GM12878 (cell line): ENCODE results near the gene TPRA1. TPM values are rescaled to one million over a fixed set of nuclear protein-coding genes. Genes with fewer than 3 reads are reported as not detected.

ENCODE experiments used
- BHLHE40 ChIP-seq, 2 experiments: fragments of 450-650 bp in 1 of 2; IDR thresholded peaks; 2 replicates each; pipeline ENCODE4 v1.6.1; 2011 to 2017; ENCODE audit warnings: low read depth in 2 of 2, borderline replicate concordance in 1 of 2, improper control_type of control experiment in 1 of 2, low read length in 1 of 2, mild to moderate bottlenecking in 1 of 2
- CHD4 ChIP-seq: fragments of 200-600 bp; sonication (generic); IDR thresholded peaks from 2 replicates; pipeline ENCODE4 v1.6.1; 2016; ENCODE audit warnings: mild to moderate bottlenecking
- HDGF ChIP-seq: fragments of 450-650 bp; IDR thresholded peaks from 2 replicates; pipeline ENCODE4 v1.6.1; 2016; ENCODE audit warnings: antibody characterized with exemption
- KDM1A ChIP-seq: fragments of 200-600 bp; sonication (generic); IDR thresholded peaks from 2 replicates; pipeline ENCODE4 v1.6.1; 2016; ENCODE audit warnings: borderline replicate concordance
- NRF1 ChIP-seq: conservative IDR thresholded peaks from 2 replicates; pipeline ENCODE4 v1.6.1; 2011; ENCODE audit warnings: mild to moderate bottlenecking, low read depth, low read length, improper control_type of control experiment
- RUNX3 ChIP-seq: IDR thresholded peaks from 2 replicates; pipeline ENCODE4 v1.6.1; 2012; ENCODE audit warnings: low read length, inconsistent platforms
- SKIL ChIP-seq: fragments of 450-650 bp; IDR thresholded peaks from 2 replicates; pipeline ENCODE4 v1.6.1; 2017; ENCODE audit warnings: mild to moderate bottlenecking, low read depth, inconsistent platforms; ENCODE audit not compliant: poor library complexity, severe bottlenecking
- SMC3 ChIP-seq: IDR thresholded peaks from 2 replicates; pipeline ENCODE4 v1.6.1; 2011; ENCODE audit warnings: low read length, improper control_type of control experiment, borderline replicate concordance
- SP1 ChIP-seq: IDR thresholded peaks from one replicate; pipeline ENCODE4 v1.6.1; 2011; ENCODE audit warnings: low read depth, low read length
- TARDBP ChIP-seq: IDR thresholded peaks from 2 replicates; pipeline ENCODE4 v1.6.1; 2016; ENCODE audit warnings: borderline replicate concordance
- TCF7 ChIP-seq: IDR thresholded peaks from 2 replicates; pipeline ENCODE4 v1.6.1; 2014; ENCODE audit warnings: antibody characterized with exemption, borderline replicate concordance
- ZNF622 ChIP-seq: fragments of 450-650 bp; IDR thresholded peaks from 2 replicates; pipeline ENCODE4 v1.6.1; 2017; ENCODE audit warnings: mild to moderate bottlenecking, inconsistent platforms
- polyA plus RNA-seq, 11 experiments: library from polyadenylated mRNA; depleted of rRNA in 4 of 11; unstranded in 6 of 11; stranded (reverse) in 5 of 11; fragments of >200 nt; fragmentation: Nextera tagmentation in 4 of 11; fragmentation: Illumina TruSeq in 1 of 11; extraction: Ambion mirVana in 4 of 11; extraction: Trizol in 1 of 11; gene quantifications; 1 replicate in 1 of 11; 2 replicates in 10 of 11; pipeline versions ENCODE4 v1.2.1 to v1.2.3, GENCODE V29; 2011 to 2016; ENCODE audit warnings: inconsistent platforms in 2 of 11, missing spikeins in 2 of 11, low read depth in 1 of 11
- total RNA-seq, 4 experiments: library from RNA; depleted of rRNA in 3 of 4; stranded (reverse); fragments of >200 nt in 3 of 4; fragmentation: Illumina TruSeq in 1 of 4; extraction: Trizol in 1 of 4; gene quantifications; 2 replicates each; pipeline versions ENCODE4 v1.2.1 to v1.2.3, GENCODE V29; 2013 to 2021
- TF ChIP-seq, protein P1 (sequence below): fragments of 450-650 bp; IDR thresholded peaks from 2 replicates; pipeline ENCODE4 v1.6.1; 2017; ENCODE audit warnings: mild to moderate bottlenecking, moderate library complexity
- TF ChIP-seq, protein P2 (sequence below): fragments of 450-650 bp; IDR thresholded peaks from 2 replicates; pipeline ENCODE4 v1.6.1; 2016; ENCODE audit warnings: mild to moderate bottlenecking, moderate library complexity, borderline replicate concordance
- TF ChIP-seq, protein P3 (sequence below), 3 experiments: IDR thresholded peaks in 2 of 3; conservative IDR thresholded peaks in 1 of 3; 2 replicates each; pipeline ENCODE4 v1.5.1; 2011; ENCODE audit warnings: low read depth in 3 of 3, low read length in 3 of 3, mild to moderate bottlenecking in 3 of 3, control low read depth in 2 of 3, moderate library complexity in 2 of 3, inconsistent platforms in 1 of 3, mixed read lengths in 1 of 3; ENCODE audit not compliant: control insufficient read depth in 2 of 3, insufficient read depth in 1 of 3; ENCODE audit errors: extremely low read depth in 1 of 3

Gene TPRA1
- total and polyA plus RNA-seq, 10 of the 15 experiments (the other 5 are each of a cell fraction or from before 2014, with no cell fraction given): 1.8 to 39.6 (median 26.6) TPM

DNA sequence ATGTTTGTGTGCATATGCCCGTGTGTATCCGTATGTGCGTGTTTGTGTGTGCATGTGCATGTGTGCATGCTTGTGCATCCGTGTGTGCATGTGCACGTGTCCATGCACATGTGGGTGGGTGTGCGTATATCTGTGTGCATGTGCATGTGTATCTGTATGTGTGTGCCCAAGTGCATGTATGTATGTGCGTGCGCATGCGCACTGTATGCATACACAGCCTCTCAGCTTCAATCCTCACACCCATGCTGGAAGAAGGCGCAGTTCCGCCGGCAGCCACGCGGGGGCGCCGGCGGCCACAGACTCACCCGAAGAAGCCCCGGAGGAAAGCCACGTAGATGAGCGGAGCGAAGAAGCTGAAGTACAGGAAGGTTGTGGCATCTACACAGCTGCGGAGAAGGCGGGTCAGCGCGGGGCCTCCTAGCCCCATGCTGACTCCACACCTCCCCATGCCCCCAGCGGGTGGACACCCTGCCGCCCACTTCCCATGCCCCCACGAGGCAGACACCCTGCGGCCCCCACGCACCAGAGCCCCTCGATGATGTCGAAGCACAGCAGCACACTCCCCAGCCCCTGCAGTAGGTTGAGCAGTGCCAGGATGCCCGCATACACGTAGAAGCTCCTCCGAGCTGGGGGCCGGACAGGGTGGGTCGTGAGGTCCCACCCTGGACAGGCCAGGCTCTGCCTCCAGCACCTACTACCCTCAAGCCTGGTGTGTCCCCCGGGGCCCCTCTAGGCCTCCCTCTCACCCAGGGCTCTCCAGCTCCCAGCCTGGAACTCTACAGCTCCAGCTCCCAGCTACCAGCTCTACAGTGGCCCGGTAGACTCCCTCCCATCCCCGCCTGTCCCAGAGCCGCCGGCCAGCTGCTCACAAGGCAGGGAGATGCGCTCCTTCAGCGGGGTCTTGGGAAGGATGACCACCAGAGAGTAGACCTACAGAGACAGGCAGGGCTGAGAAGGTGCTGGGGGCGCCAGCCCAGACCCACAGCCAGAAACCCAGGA lies 15.4 kb downstream of the TPRA1 start (continued):
- TF ChIP-seq, protein P1, sequence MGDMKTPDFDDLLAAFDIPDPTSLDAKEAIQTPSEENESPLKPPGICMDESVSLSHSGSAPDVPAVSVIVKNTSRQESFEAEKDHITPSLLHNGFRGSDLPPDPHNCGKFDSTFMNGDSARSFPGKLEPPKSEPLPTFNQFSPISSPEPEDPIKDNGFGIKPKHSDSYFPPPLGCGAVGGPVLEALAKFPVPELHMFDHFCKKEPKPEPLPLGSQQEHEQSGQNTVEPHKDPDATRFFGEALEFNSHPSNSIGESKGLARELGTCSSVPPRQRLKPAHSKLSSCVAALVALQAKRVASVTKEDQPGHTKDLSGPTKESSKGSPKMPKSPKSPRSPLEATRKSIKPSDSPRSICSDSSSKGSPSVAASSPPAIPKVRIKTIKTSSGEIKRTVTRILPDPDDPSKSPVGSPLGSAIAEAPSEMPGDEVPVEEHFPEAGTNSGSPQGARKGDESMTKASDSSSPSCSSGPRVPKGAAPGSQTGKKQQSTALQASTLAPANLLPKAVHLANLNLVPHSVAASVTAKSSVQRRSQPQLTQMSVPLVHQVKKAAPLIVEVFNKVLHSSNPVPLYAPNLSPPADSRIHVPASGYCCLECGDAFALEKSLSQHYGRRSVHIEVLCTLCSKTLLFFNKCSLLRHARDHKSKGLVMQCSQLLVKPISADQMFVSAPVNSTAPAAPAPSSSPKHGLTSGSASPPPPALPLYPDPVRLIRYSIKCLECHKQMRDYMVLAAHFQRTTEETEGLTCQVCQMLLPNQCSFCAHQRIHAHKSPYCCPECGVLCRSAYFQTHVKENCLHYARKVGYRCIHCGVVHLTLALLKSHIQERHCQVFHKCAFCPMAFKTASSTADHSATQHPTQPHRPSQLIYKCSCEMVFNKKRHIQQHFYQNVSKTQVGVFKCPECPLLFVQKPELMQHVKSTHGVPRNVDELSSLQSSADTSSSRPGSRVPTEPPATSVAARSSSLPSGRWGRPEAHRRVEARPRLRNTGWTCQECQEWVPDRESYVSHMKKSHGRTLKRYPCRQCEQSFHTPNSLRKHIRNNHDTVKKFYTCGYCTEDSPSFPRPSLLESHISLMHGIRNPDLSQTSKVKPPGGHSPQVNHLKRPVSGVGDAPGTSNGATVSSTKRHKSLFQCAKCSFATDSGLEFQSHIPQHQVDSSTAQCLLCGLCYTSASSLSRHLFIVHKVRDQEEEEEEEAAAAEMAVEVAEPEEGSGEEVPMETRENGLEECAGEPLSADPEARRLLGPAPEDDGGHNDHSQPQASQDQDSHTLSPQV: no peak
- no peak for TF ChIP-seq CHD4
- no peak for TF ChIP-seq KDM1A
- TF ChIP-seq SMC3: peak; percentile 81
- TF ChIP-seq, protein P2, sequence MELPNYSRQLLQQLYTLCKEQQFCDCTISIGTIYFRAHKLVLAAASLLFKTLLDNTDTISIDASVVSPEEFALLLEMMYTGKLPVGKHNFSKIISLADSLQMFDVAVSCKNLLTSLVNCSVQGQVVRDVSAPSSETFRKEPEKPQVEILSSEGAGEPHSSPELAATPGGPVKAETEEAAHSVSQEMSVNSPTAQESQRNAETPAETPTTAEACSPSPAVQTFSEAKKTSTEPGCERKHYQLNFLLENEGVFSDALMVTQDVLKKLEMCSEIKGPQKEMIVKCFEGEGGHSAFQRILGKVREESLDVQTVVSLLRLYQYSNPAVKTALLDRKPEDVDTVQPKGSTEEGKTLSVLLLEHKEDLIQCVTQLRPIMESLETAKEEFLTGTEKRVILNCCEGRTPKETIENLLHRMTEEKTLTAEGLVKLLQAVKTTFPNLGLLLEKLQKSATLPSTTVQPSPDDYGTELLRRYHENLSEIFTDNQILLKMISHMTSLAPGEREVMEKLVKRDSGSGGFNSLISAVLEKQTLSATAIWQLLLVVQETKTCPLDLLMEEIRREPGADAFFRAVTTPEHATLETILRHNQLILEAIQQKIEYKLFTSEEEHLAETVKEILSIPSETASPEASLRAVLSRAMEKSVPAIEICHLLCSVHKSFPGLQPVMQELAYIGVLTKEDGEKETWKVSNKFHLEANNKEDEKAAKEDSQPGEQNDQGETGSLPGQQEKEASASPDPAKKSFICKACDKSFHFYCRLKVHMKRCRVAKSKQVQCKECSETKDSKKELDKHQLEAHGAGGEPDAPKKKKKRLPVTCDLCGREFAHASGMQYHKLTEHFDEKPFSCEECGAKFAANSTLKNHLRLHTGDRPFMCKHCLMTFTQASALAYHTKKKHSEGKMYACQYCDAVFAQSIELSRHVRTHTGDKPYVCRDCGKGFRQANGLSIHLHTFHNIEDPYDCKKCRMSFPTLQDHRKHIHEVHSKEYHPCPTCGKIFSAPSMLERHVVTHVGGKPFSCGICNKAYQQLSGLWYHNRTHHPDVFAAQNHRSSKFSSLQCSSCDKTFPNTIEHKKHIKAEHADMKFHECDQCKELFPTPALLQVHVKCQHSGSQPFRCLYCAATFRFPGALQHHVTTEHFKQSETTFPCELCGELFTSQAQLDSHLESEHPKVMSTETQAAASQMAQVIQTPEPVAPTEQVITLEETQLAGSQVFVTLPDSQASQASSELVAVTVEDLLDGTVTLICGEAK: no peak
- TF ChIP-seq TCF7: no peak
- TF ChIP-seq SP1: no peak
- peak; percentile 47 for TF ChIP-seq RUNX3
- peak; percentile 99 for TF ChIP-seq HDGF
- no peak for TF ChIP-seq TARDBP
- TF ChIP-seq ZNF622: no peak
- TF ChIP-seq, protein P3, sequence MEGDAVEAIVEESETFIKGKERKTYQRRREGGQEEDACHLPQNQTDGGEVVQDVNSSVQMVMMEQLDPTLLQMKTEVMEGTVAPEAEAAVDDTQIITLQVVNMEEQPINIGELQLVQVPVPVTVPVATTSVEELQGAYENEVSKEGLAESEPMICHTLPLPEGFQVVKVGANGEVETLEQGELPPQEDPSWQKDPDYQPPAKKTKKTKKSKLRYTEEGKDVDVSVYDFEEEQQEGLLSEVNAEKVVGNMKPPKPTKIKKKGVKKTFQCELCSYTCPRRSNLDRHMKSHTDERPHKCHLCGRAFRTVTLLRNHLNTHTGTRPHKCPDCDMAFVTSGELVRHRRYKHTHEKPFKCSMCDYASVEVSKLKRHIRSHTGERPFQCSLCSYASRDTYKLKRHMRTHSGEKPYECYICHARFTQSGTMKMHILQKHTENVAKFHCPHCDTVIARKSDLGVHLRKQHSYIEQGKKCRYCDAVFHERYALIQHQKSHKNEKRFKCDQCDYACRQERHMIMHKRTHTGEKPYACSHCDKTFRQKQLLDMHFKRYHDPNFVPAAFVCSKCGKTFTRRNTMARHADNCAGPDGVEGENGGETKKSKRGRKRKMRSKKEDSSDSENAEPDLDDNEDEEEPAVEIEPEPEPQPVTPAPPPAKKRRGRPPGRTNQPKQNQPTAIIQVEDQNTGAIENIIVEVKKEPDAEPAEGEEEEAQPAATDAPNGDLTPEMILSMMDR (IDR thresholded peaks at IDR 0.05 in 2 of 3, conservative IDR thresholded peaks at IDR 0.05 in 1 of 3; ENCODE audit: control insufficient read depth in 2 of 3, extremely low read depth in 1 of 3, insufficient read depth in 1 of 3, low read depth in 3 of 3, low read length in 3 of 3): peak; percentile 99 to 100 (median 100); a peak in 5 of 6 replicates
- peak; percentile 83 for TF ChIP-seq NRF1
- no peak for TF ChIP-seq SKIL
- peak in 1 of 2 experiments; percentile 84; a peak in 3 of 4 replicates for TF ChIP-seq BHLHE40 (IDR thresholded peaks at IDR 0.05; ENCODE audit: borderline replicate concordance in 1 of 2, low read depth in 2 of 2, low read length in 1 of 2)
